Neural cell (in vitro differentiated cells): Measurements from ENCODE around the gene EGFL8. TPM values are rescaled to one million over a fixed set of nuclear protein-coding genes. Genes with fewer than 3 reads are reported as not detected.

Experiments used
- H2AFZ ChIP-seq: fragments of 200-600, 300-800 bp; sonication (generic), shearing (Covaris generic); 2 replicates; pipeline ENCODE4 v1.6.0; 2014; ENCODE audit warnings: low read depth, mild to moderate bottlenecking, antibody characterized with exemption, low read length, moderate library complexity
- H3F3A ChIP-seq: fragments of 200-600 bp; shearing (Covaris generic); 2 replicates; pipeline ENCODE4 v1.6.1; 2016; ENCODE audit warnings: mild to moderate bottlenecking, moderate library complexity, mixed read lengths, antibody characterized with exemption, low read length; ENCODE audit not compliant: insufficient read depth, poor library complexity, severe bottlenecking
- H3K27ac ChIP-seq: fragments of 200-600, 300-800 bp; sonication (generic), shearing (Covaris generic); 2 replicates; pipeline ENCODE4 v1.5.1; 2014; ENCODE audit warnings: mild to moderate bottlenecking, low read length, moderate library complexity
- H3K27me3 ChIP-seq: fragments of 300-800, 200-600 bp; sonication (generic), shearing (Covaris generic); 2 replicates; pipeline ENCODE4 v1.6.0; 2014; ENCODE audit warnings: mild to moderate bottlenecking, low read depth, low read length, moderate library complexity; ENCODE audit not compliant: insufficient read depth
- H3K36me3 ChIP-seq: fragments of 300-800, 200-600 bp; sonication (generic), shearing (Covaris generic); 2 replicates; pipeline ENCODE4 v1.5.1; 2014; ENCODE audit warnings: mild to moderate bottlenecking, antibody characterized with exemption, low read length, moderate library complexity; ENCODE audit not compliant: insufficient read depth
- H3K4me2 ChIP-seq: fragments of 300-800, 200-600 bp; sonication (generic), shearing (Covaris generic); 2 replicates; pipeline ENCODE4 v1.6.0; 2014; ENCODE audit warnings: mild to moderate bottlenecking, low read length
- H3K4me3 ChIP-seq: fragments of 300-800, 200-600 bp; sonication (generic), shearing (Covaris generic); 2 replicates; pipeline ENCODE4 v1.5.1; 2014; ENCODE audit warnings: mild to moderate bottlenecking, low read length, moderate library complexity
- H3K79me2 ChIP-seq: fragments of 200-600 bp; shearing (Covaris generic); replicated peaks from 2 replicates; pipeline ENCODE4 v1.6.0; 2014; ENCODE audit warnings: mild to moderate bottlenecking, low read length, moderate library complexity; ENCODE audit not compliant: insufficient read depth
- H3K9ac ChIP-seq: fragments of 300-800, 200-600 bp; sonication (generic), shearing (Covaris generic); 2 replicates; pipeline ENCODE4 v1.6.1; 2016; ENCODE audit warnings: mild to moderate bottlenecking, low read length, mixed read lengths
- H3K9me2 ChIP-seq: fragments of 200-600 bp; shearing (Covaris generic); 2 replicates; pipeline ENCODE4 v1.6.1; 2016; ENCODE audit warnings: mild to moderate bottlenecking, low read length, mixed read lengths; ENCODE audit not compliant: insufficient read depth
- H3K9me3 ChIP-seq: fragments of 200-600, 300-800 bp; sonication (generic), shearing (Covaris generic); 2 replicates; pipeline ENCODE4 v1.6.1; 2016; ENCODE audit warnings: mild to moderate bottlenecking, mixed run types, low read length, moderate library complexity, mixed read lengths
- H4K20me1 ChIP-seq: fragments of 200-600 bp; shearing (Covaris generic); 2 replicates; pipeline ENCODE4 v1.6.1; 2016; ENCODE audit warnings: mild to moderate bottlenecking, mixed run types; ENCODE audit not compliant: insufficient read depth
- CTCF ChIP-seq: fragments of 450-650 bp; IDR thresholded peaks from 2 replicates; pipeline ENCODE4 v1.5.1; 2014; ENCODE audit warnings: antibody characterized with exemption, mild to moderate bottlenecking, moderate library complexity; ENCODE audit not compliant: poor library complexity, severe bottlenecking
- EP300 ChIP-seq: fragments of 450-650 bp; conservative IDR thresholded peaks from 2 replicates; pipeline ENCODE4 v1.6.1; 2014; ENCODE audit warnings: antibody characterized with exemption, mild to moderate bottlenecking, moderate library complexity; ENCODE audit not compliant: poor library complexity, severe bottlenecking
- EZH2 ChIP-seq: fragments of 200-600, 300-800 bp; shearing (Covaris generic), sonication (generic); IDR thresholded peaks from 2 replicates; pipeline ENCODE4 v1.6.1; 2014; ENCODE audit warnings: antibody characterized with exemption, low read length, borderline replicate concordance, mild to moderate bottlenecking; ENCODE audit not compliant: insufficient read depth, poor library complexity, severe bottlenecking
- MXI1 ChIP-seq: fragments of 450-650 bp; conservative IDR thresholded peaks from 2 replicates; pipeline ENCODE4 v1.6.1; 2014; ENCODE audit warnings: antibody characterized with exemption, mild to moderate bottlenecking; ENCODE audit not compliant: poor library complexity, severe bottlenecking
- POLR2AphosphoS5 ChIP-seq: IDR thresholded peaks from 2 replicates; pipeline ENCODE4 v1.6.1; 2012
- RAD21 ChIP-seq: fragments of 450-650 bp; conservative IDR thresholded peaks from 2 replicates; pipeline ENCODE4 v1.6.1; 2014; ENCODE audit warnings: antibody characterized with exemption, mild to moderate bottlenecking, moderate library complexity
- REST ChIP-seq: IDR thresholded peaks from 2 replicates; pipeline ENCODE4 v1.6.1; 2012; ENCODE audit warnings: borderline replicate concordance
- SMC3 ChIP-seq: fragments of 450-650 bp; conservative IDR thresholded peaks from 2 replicates; pipeline ENCODE4 v1.6.1; 2014; ENCODE audit warnings: antibody characterized with exemption, mild to moderate bottlenecking, moderate library complexity; ENCODE audit not compliant: poor library complexity
- TAF1 ChIP-seq: IDR thresholded peaks from 2 replicates; pipeline ENCODE4 v1.6.1; 2012; ENCODE audit warnings: low read depth
- polyA plus RNA-seq: library from polyadenylated mRNA; depleted of rRNA; stranded (reverse); fragments of >200 nt; gene quantifications from 2 replicates; pipeline ENCODE4 v1.2.3, GENCODE V29; 2014

The EGFL8 gene
- polyA plus RNA-seq, 1 donor from 2014 or later = 22.4 TPM

GRCh38 chr6:32176476-32177182, 12.2 kb downstream of the EGFL8 start:
- Histone ChIP-seq H3K4me2 (peak overlapping the region; percentile 90), H3K9me2 (no peaks in the 10 kb centered on the region), H3K4me3 (peak overlapping the region; percentile 91), H4K20me1 (no peaks in the 10 kb centered on the region), H3F3A (peaks cover 4% of the 10 kb centered on the region), H3K27me3 (no peaks in the 10 kb centered on the region), H2AFZ (peak overlapping the region; percentile 34), H3K27ac (peak overlapping the region; percentile 97), H3K9me3 (no peaks in the 10 kb centered on the region), H3K36me3 (no peaks in the 10 kb centered on the region), H3K9ac (peak overlapping the region; percentile 99), H3K79me2 (peaks cover 51% of the 10 kb centered on the region)
- TF ChIP-seq CTCF = no peak
- TF ChIP-seq RAD21 = no peak
- no peak for TF ChIP-seq MXI1
- TF ChIP-seq POLR2AphosphoS5 = no peak
- TF ChIP-seq SMC3 = no peak
- TF ChIP-seq EP300 = no peak
- no peak for TF ChIP-seq EZH2
- TF ChIP-seq TAF1 = no peak
- no peak for TF ChIP-seq REST

GRCh38 chr6:32177183-32177787, 12.9 kb downstream of the EGFL8 start:
- Histone ChIP-seq H3K9ac (peak overlapping the region; percentile 99), H3K4me3 (peak overlapping the region; percentile 91), H3K36me3 (no peaks in the 10 kb centered on the region), H3K9me2 (no peaks in the 10 kb centered on the region), H2AFZ (peak overlapping the region; percentile 21), H3F3A (peaks cover 4% of the 10 kb centered on the region), H4K20me1 (no peaks in the 10 kb centered on the region), H3K9me3 (no peaks in the 10 kb centered on the region), H3K4me2 (peak overlapping the region; percentile 90), H3K27ac (peak overlapping the region; percentile 97), H3K79me2 (peaks cover 50% of the 10 kb centered on the region), H3K27me3 (no peaks in the 10 kb centered on the region)
- no peak for TF ChIP-seq SMC3
- TF ChIP-seq RAD21 = peak; percentile 30
- no peak for TF ChIP-seq EZH2
- TF ChIP-seq TAF1 = peak; percentile 88
- peak; percentile 45 for TF ChIP-seq EP300
- TF ChIP-seq CTCF = no peak
- TF ChIP-seq MXI1 = no peak
- TF ChIP-seq REST = peak; percentile 92
- TF ChIP-seq POLR2AphosphoS5 = peak; percentile 72
